Ishikawa (cell line): ENCODE data around the gene ROBO2.

Experiments
- CEBPB ChIP-seq: IDR thresholded peaks from 2 replicates; pipeline ENCODE4 v1.6.1; 2012
- CREB1 ChIP-seq: IDR thresholded peaks from 2 replicates; pipeline ENCODE4 v1.6.1; 2012; ENCODE audit warnings: low read depth
- EGR1 ChIP-seq: IDR thresholded peaks from 2 replicates; pipeline ENCODE4 v1.6.1; 2012
- EP300 ChIP-seq: IDR thresholded peaks from 2 replicates; pipeline ENCODE4 v1.6.1; 2012; ENCODE audit warnings: borderline replicate concordance
- FOXM1 ChIP-seq: IDR thresholded peaks from 2 replicates; pipeline ENCODE4 v1.6.1; 2012; ENCODE audit warnings: low read depth, borderline replicate concordance
- MAX ChIP-seq: IDR thresholded peaks from 2 replicates; pipeline ENCODE4 v1.6.1; 2012
- NFIC ChIP-seq: IDR thresholded peaks from 2 replicates; pipeline ENCODE4 v1.6.1; 2012
- RAD21 ChIP-seq: IDR thresholded peaks from 2 replicates; pipeline ENCODE4 v1.6.1; 2012; ENCODE audit warnings: low read depth
- REST ChIP-seq: IDR thresholded peaks from 2 replicates; pipeline ENCODE4 v1.6.1; 2012; ENCODE audit warnings: low read depth, mild to moderate bottlenecking
- TAF1 ChIP-seq: IDR thresholded peaks from 2 replicates; pipeline ENCODE4 v1.6.1; 2012; ENCODE audit warnings: low read depth, mild to moderate bottlenecking
- TCF12 ChIP-seq: IDR thresholded peaks from 2 replicates; pipeline ENCODE4 v1.6.1; 2012; ENCODE audit warnings: low read depth
- TEAD4 ChIP-seq: IDR thresholded peaks from 2 replicates; pipeline ENCODE4 v1.6.1; 2012
- USF1 ChIP-seq: IDR thresholded peaks from 2 replicates; pipeline ENCODE4 v1.6.1; 2012
- YY1 ChIP-seq: IDR thresholded peaks from 2 replicates; pipeline ENCODE4 v1.6.1; 2012; ENCODE audit warnings: low read depth
- ZBTB7A ChIP-seq: IDR thresholded peaks from 2 replicates; pipeline ENCODE4 v1.6.1; 2012; ENCODE audit warnings: low read depth

The ROBO2 gene

GRCh38 chr3:77055841-77056341 is 16.0 kb downstream of the ROBO2 start:
- no peak for TF ChIP-seq MAX
- no peak for TF ChIP-seq NFIC
- no peak for TF ChIP-seq FOXM1
- no peak for TF ChIP-seq TCF12
- no peak for TF ChIP-seq RAD21
- no peak for TF ChIP-seq YY1
- TF ChIP-seq CREB1: no peak
- TF ChIP-seq TEAD4: no peak
- TF ChIP-seq TAF1: no peak
- TF ChIP-seq CEBPB: no peak

- no peak for TF ChIP-seq NFIC
- no peak for TF ChIP-seq CEBPB
- TF ChIP-seq TAF1: no peak
- TF ChIP-seq FOXM1: no peak
- TF ChIP-seq ZBTB7A: no peak
- no peak for TF ChIP-seq USF1
- TF ChIP-seq CREB1: no peak
- TF ChIP-seq EP300: no peak
- TF ChIP-seq TCF12: no peak
- no peak for TF ChIP-seq REST
- no peak for TF ChIP-seq YY1
- TF ChIP-seq MAX: no peak
- no peak for TF ChIP-seq EGR1
- TF ChIP-seq TEAD4: no peak
- TF ChIP-seq RAD21: no peak
Observed at GRCh38 chr3:77059354-77059753, 19.5 kb downstream of the ROBO2 start.

GRCh38 chr3:77063423-77063822 is 23.5 kb downstream of the ROBO2 start:
- TF ChIP-seq YY1: no peak

GRCh38 chr3:77065750-77066149 is 25.9 kb downstream of the ROBO2 start:
- TF ChIP-seq TCF12: no peak
- no peak for TF ChIP-seq CEBPB
- no peak for TF ChIP-seq CREB1
- no peak for TF ChIP-seq ZBTB7A
- no peak for TF ChIP-seq RAD21
- no peak for TF ChIP-seq USF1
- TF ChIP-seq EGR1: no peak
- no peak for TF ChIP-seq REST
- no peak for TF ChIP-seq FOXM1
- TF ChIP-seq NFIC: no peak
- no peak for TF ChIP-seq TAF1
- no peak for TF ChIP-seq YY1
- TF ChIP-seq MAX: no peak

- TF ChIP-seq REST: no peak
- no peak for TF ChIP-seq USF1
- no peak for TF ChIP-seq YY1
- TF ChIP-seq TEAD4: no peak
- TF ChIP-seq NFIC: no peak
- TF ChIP-seq CEBPB: no peak
- TF ChIP-seq CREB1: no peak
Observed at GRCh38 chr3:77066829-77067228, 26.9 kb downstream of the ROBO2 start.
